Measurements from ENCODE around the gene CUL1.

The CUL1 gene

GRCh38 chr7:148830897-148831692 lies 132.4 kb downstream of the CUL1 start:
- H3K27ac ChIP-seq = no peak overlapping the region
- H3K4me3 ChIP-seq = no peak overlapping the region

GRCh38 chr7:148831782-148832181 lies 133.1 kb downstream of the CUL1 start:
- Histone ChIP-seq H3K4me3 (no peak overlapping the region), H3K27ac (no peak overlapping the region)

GRCh38 chr7:148834605-148835004 lies 135.9 kb downstream of the CUL1 start:
- no peak overlapping the region for H3K27ac ChIP-seq

GRCh38 chr7:148835854-148836253 lies 137.2 kb downstream of the CUL1 start:
- Histone ChIP-seq H3K27ac (no peak overlapping the region), H3K4me3 (no peak overlapping the region)

More at GRCh38 chr7:148834605-148835004, 135.9 kb downstream of the CUL1 start:
- no peak overlapping the region for H3K4me3 ChIP-seq

GRCh38 chr7:148838905-148839304 lies 140.2 kb downstream of the CUL1 start:
- no peak overlapping the region for H3K27ac ChIP-seq
- H3K4me3 ChIP-seq = no peak overlapping the region

GRCh38 chr7:148847815-148848734 lies 149.4 kb downstream of the CUL1 start:
- no peak overlapping the region for H3K27ac ChIP-seq
- no peak overlapping the region for H3K4me3 ChIP-seq

- no peak overlapping the region for H3K4me3 ChIP-seq
- no peak overlapping the region for H3K27ac ChIP-seq
Observed at GRCh38 chr7:148849393-148850098, 150.8 kb downstream of the CUL1 start.

- Histone ChIP-seq H3K27ac (no peak overlapping the region), H3K4me3 (no peak overlapping the region)
Observed at GRCh38 chr7:148850564-148850963, 151.9 kb downstream of the CUL1 start.

Measured in skin epidermis (tissue), 12 donors.